Stimulated activated CD4-positive, alpha-beta T cell treated with anti-CD3 and anti-CD28 coated beads, TNF-alpha, amount 100 ng/mL, for 4 hours (primary cell): ENCODE results near the gene BIN1.

Experiments
- DNase-seq, 3 experiments: peaks; one replicate each; pipeline ENCODE4 v3.0.0-alpha.2; 2020; ENCODE audit warnings: low read depth in 3 of 3

The BIN1 gene

GRCh38 chr2:127090281-127091120 lies 16.5 kb downstream of the BIN1 start:
- DNase-seq = no peak

- DNase-seq = no peak
Measured at GRCh38 chr2:127089478-127090235, 17.3 kb downstream of the BIN1 start.

- no peak for DNase-seq
Measured at GRCh38 chr2:127088706-127089105, 18.2 kb downstream of the BIN1 start.

- no peak for DNase-seq
Measured at GRCh38 chr2:127087791-127088495, 19.0 kb downstream of the BIN1 start.

GRCh38 chr2:127086990-127087790 lies 19.8 kb downstream of the BIN1 start:
- DNase-seq = no peak

- no peak for DNase-seq
Measured at GRCh38 chr2:127085317-127085681, 21.7 kb downstream of the BIN1 start.

GRCh38 chr2:127084611-127085316 lies 22.2 kb downstream of the BIN1 start:
- DNase-seq = no peak

GRCh38 chr2:127083819-127084503 lies 23.0 kb downstream of the BIN1 start:
- no peak for DNase-seq

GRCh38 chr2:127082974-127083373 lies 24.0 kb downstream of the BIN1 start:
- DNase-seq = no peak

GRCh38 chr2:127081826-127082633 lies 24.9 kb downstream of the BIN1 start:
- peak; percentile 33 to 45 (median 37) for DNase-seq

GRCh38 chr2:127080938-127081755 lies 25.8 kb downstream of the BIN1 start:
- DNase-seq = peak in 1 of 3 experiments; percentile 31

- peak in 1 of 3 experiments; percentile 24 for DNase-seq
Measured at GRCh38 chr2:127080226-127080937, 26.6 kb downstream of the BIN1 start.

GRCh38 chr2:127079358-127079920 lies 27.5 kb downstream of the BIN1 start:
- no peak for DNase-seq

- DNase-seq = no peak
Measured at GRCh38 chr2:127078666-127079270, 28.2 kb downstream of the BIN1 start.

GRCh38 chr2:127078028-127078427 lies 28.9 kb downstream of the BIN1 start:
- DNase-seq = no peak

- DNase-seq = no peak
Measured at GRCh38 chr2:127076924-127077323, 30.0 kb downstream of the BIN1 start.

- no peak for DNase-seq
Measured at GRCh38 chr2:127076290-127076689, 30.7 kb downstream of the BIN1 start.
